SK-N-DZ (cell line): ENCODE measurements around the gene DAG1.

Experiments used
- DNase-seq: peaks from one replicate; pipeline ENCODE4 v3.0.0-alpha.2; 2015; ENCODE audit warnings: low spot score
- small RNA-seq, 2 experiments: library from RNA; depleted of rRNA; stranded (forward); fragments of <200 nt; gene quantifications; one replicate each; pipeline ENCODE3, GENCODE V24; 2014

DAG1 gene

GRCh38 chr3:49553692-49554632, 83.9 kb downstream of the DAG1 start, which contains the start of gene BSN:
BSN (plus strand) TSS chr3:49554477; CDS start chr3:49554603, 126 bp downstream.
- peak; percentile 91 for DNase-seq

GRCh38 chr3:49554633-49555265, 84.7 kb downstream of the DAG1 start:
- peak; percentile 13 for DNase-seq

- no peak for DNase-seq
These were observed 86.6 kb downstream of the DAG1 start for GRCh38 chr3:49556500-49557275.

- no peak for DNase-seq
These were observed 93.0 kb downstream of the DAG1 start for GRCh38 chr3:49563040-49563578.

- DNase-seq: no peak
These were observed 93.7 kb downstream of the DAG1 start for GRCh38 chr3:49563766-49564165.

GRCh38 chr3:49566312-49566711, 96.2 kb downstream of the DAG1 start:
- DNase-seq: no peak

GRCh38 chr3:49567406-49567805, 97.3 kb downstream of the DAG1 start:
- DNase-seq: no peak

- DNase-seq: no peak
These were observed 98.9 kb downstream of the DAG1 start for GRCh38 chr3:49568965-49569364.

GRCh38 chr3:49570028-49570654, 100.1 kb downstream of the DAG1 start:
- DNase-seq: no peak

- no peak for DNase-seq
These were observed 112.1 kb downstream of the DAG1 start for GRCh38 chr3:49582177-49582576.

Small RNA genes within 50 kb of the gene (small RNA-seq; reads per million reads assigned to genes)
- 0 reads per million in 2 experiments for gene RNA5SP130
